ENCODE measurements around the gene DACH1.

DNA sequence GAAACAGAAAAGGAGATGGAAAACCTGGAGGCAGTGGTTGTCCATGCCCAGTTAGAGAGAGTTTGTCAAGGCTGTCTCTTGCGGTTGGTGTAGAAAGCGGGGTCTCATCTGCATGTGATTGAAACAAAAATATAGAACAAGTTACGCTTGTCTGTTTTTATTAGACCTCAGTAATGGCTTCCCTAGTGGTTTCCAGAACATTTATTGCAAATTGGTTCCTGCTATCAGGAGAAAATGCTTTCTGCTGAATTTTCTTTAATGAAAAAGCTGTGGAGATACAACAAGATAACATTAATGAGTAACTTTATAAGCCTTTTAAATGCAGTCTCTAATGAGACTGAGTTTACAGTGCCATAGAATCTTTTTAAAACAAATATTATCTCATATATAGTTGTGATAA, 378.0 kb downstream of the DACH1 start:
- TF ChIP-seq, protein P1, sequence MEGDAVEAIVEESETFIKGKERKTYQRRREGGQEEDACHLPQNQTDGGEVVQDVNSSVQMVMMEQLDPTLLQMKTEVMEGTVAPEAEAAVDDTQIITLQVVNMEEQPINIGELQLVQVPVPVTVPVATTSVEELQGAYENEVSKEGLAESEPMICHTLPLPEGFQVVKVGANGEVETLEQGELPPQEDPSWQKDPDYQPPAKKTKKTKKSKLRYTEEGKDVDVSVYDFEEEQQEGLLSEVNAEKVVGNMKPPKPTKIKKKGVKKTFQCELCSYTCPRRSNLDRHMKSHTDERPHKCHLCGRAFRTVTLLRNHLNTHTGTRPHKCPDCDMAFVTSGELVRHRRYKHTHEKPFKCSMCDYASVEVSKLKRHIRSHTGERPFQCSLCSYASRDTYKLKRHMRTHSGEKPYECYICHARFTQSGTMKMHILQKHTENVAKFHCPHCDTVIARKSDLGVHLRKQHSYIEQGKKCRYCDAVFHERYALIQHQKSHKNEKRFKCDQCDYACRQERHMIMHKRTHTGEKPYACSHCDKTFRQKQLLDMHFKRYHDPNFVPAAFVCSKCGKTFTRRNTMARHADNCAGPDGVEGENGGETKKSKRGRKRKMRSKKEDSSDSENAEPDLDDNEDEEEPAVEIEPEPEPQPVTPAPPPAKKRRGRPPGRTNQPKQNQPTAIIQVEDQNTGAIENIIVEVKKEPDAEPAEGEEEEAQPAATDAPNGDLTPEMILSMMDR (IDR thresholded peaks at IDR 0.05 in 4 of 5, conservative IDR thresholded peaks at IDR 0.05 in 1 of 5): no peak
- TF ChIP-seq POLR2A (IDR thresholded peaks at IDR 0.05): no peak
